MM.1S (cell line): ENCODE measurements around the gene CDH12.

Experiments
- EZH2 ChIP-seq: fragments of 300-600 bp; sonication (generic); optimal IDR thresholded peaks from 2 replicates; pipeline ENCODE3; 2017; ENCODE audit warnings: low read depth, mild to moderate bottlenecking, antibody characterized with exemption, low read length, mixed read lengths
- TF ChIP-seq, protein P1 (sequence below): fragments of 300-600 bp; sonication (generic); IDR thresholded peaks from 2 replicates; pipeline ENCODE4 v1.5.1; 2016; ENCODE audit warnings: antibody characterized with exemption, low read length, mixed read lengths

DNA sequence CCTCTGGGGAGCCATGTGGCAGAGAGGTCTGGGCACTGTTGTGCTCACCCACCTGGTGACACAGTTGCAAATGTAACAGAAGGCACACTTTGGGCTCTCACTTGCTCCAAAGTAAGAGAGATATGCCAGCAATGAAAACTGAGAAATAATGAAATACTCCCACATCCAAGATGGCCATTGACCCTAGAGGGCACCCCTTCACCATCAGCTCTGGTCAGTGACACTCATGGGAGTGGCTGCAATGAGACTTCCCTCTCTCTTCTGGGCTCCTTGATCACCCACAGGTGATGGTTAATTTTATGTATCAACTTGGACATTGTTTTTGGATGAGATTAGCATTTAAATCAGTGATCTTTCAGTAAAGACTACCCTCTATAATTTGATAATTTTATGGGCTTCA, 248.4 kb downstream of the CDH12 start:
- TF ChIP-seq, protein P1, sequence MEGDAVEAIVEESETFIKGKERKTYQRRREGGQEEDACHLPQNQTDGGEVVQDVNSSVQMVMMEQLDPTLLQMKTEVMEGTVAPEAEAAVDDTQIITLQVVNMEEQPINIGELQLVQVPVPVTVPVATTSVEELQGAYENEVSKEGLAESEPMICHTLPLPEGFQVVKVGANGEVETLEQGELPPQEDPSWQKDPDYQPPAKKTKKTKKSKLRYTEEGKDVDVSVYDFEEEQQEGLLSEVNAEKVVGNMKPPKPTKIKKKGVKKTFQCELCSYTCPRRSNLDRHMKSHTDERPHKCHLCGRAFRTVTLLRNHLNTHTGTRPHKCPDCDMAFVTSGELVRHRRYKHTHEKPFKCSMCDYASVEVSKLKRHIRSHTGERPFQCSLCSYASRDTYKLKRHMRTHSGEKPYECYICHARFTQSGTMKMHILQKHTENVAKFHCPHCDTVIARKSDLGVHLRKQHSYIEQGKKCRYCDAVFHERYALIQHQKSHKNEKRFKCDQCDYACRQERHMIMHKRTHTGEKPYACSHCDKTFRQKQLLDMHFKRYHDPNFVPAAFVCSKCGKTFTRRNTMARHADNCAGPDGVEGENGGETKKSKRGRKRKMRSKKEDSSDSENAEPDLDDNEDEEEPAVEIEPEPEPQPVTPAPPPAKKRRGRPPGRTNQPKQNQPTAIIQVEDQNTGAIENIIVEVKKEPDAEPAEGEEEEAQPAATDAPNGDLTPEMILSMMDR, result no peak
- no peak for TF ChIP-seq EZH2
